NCI-H1694 treated with DMSO at 0.1 percent for 48 hours (cell line): ENCODE measurements around the gene PRICKLE4.
"Not testable (repeated sequence)": the region's sequence is repeated elsewhere in the genome, so short reads cannot be mapped to it uniquely, and the experiment has no call there.

ENCODE experiments used
- DNase-seq: peaks from one replicate; lab custom pipeline; 2025; lab: John Stamatoyannopoulos, UW

Gene PRICKLE4

DNA sequence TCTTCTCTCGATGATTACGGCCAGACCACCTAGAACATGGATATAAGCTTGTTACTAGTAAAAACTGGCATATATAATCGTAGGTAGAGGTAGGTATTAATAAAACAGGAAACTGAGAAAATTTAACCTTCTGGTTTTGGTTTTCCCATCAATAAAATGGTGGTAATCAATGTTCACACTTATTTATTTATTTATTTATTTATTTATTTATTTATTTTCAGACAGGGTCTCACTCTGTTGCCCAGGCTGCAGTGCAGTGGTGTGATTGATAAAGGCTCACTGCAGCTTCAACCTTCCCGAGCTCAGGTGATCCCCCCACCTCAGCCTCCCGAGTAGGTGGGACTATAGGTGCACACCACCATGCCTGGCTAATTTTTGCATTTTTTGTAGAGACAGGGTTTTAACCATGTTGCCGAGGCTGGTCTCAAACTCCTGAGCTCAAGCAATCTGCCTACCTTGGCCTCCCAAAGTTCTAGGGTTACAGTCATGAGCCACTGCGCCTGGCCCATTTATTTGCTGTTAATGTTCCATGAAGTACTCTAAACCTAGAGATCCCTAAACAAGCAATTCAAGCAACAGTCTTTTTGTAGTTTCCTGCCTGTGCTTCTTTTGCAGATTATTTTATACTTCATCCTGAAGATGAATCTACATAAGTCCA is 18.4 kb downstream of the PRICKLE4 start:
- no peak for DNase-seq

DNA sequence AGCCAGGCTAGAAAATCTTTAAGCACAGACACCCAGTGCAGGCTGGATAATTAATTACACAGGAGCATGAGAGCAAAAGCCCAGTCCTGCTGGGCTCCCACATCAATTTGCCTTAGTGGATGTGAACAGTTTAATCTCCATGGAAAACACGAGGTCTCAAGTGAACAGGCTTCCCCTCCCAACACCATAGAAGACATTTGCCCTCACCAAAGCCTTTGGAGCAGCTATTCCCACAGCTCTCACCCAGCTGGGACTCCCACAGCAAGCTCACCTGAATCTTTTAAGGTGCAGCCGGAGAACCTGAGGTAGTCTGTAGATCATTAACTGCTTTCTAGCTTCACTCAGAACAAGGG is 19.0 kb downstream of the PRICKLE4 start:
- no peak for DNase-seq

- DNase-seq: peak; percentile 12
Measured at GRCh38 chr6:41801380-41801779, 20.8 kb downstream of the PRICKLE4 start.

DNA sequence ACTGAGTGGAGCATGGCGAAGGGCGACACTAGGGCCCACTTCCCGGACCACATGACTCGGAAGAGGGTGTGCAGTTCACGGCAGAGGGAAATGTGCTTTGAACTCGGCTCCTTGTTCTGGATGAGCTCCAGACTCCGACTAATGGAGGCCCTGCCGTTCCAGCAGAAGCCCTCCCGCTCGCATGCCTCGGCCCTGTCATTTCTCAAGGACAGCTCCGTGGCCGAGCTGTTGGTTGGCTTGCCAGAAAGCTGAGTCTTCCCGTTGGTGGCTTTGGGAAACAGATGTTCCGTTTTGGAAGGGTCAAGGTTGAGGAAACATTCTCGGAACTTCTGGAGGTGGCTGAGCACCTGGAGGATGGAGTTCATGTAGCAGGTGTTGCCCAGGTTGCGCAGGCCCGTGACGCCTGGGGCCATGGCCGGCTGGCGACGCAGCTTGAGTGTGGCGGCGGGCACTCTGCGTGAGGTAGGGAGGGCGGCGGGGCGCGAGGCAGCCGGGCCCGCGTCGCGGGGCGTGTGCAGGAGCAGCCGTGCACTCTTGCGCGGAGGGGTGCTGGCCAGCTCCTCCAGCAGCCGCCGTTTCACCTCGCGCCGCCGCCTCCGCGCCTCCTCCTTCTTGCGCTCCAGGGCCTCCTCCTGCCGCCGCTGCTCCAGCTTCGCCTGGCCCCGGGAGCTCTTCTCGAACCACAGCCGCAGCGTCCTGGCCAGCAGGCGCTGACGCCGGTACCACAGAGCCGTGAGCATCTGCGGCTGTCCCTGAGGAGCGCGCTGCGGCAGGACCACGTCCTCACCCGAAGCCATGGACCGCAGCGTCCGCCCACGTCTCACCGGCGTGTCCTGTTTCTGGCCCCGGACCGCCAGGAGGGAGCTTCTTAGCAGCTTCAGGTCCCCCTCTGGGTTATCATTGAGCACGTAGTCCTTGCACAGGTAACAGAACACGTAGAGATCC is 25.5 kb downstream of the PRICKLE4 start:
- DNase-seq: no peak

DNA sequence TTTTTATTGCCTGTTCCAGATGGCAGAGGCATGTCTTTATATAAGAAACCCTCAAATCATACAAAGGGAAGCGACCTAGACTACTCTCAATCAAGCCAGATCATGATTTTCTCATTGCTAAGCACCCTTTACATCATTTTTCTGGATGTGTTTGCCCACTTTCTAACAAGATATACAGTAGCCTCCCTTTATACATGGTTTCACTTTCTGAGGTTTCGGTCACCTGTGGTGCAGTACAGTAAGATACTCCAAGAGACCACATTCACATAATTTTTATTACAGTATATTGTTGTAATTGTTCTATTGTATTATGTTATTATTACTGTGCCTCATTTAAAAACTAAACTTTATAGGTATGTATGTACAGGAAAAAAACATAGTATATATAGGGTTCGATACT is 30.5 kb downstream of the PRICKLE4 start:
- DNase-seq: no peak

DNA sequence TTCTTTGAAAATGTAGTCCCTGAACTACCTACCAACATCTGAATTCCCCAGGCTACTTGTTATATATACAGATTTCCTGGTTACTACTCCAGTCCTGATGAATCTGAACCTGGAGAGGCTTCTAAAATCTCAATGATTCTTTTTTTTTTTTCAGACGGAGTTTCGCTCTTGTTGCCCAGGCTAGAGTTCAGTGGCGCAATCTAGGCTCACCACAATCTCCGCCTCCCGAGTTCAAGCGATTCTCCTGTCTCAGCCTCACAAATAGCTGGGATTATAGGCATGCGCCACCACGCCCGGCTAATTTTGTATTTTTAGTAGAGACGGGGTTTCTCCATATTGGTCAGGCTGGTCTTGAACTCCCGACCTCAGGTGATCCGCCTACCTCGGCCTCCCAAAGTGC is 31.4 kb downstream of the PRICKLE4 start:
- not testable (repeated sequence) for DNase-seq

DNA sequence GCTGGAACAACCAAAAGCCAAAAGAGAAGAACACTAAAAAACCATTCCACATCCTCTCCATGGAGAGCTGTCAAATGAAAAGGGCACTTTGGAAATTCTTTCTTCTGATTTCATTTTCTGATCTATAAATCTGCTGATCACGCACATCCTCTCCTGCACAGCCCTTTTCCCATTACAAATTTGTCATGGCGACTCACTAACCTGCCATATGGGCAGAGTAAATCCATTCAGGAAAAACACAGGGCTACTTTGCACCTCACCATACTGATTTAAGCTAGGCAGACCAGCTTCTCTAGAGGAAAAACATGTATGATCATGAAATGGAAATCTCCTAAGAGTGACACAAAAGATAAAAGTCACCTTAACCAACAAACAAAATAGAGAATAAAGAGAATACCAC is 32.9 kb downstream of the PRICKLE4 start:
- no peak for DNase-seq

- DNase-seq: no peak
Measured at GRCh38 chr6:41813956-41814355, 33.4 kb downstream of the PRICKLE4 start.

DNA sequence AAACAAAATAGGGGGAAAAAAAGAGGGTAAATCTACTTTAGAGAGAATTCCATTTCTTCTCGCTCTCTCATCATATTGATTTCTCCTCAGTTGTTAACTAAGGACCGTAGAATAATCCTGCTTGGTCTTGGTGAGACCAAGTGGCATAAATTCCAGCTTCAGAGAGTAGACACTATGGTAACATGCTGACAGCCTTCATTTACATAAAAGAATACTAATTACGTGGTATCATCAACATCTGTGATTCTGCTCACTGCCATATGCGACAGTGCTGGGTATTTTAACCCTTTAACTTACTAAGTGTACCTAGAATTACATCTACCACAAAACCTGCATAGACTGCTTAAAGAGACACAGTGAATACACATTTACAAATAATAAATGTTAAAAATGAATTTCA is 34.0 kb downstream of the PRICKLE4 start:
- DNase-seq: peak; percentile 47

- no peak for DNase-seq
Measured at GRCh38 chr6:41815587-41815986, 35.0 kb downstream of the PRICKLE4 start.

GRCh38 chr6:41818271-41819054 is 37.9 kb downstream of the PRICKLE4 start:
- no peak for DNase-seq

- no peak for DNase-seq
Measured at GRCh38 chr6:41821266-41821665, 40.7 kb downstream of the PRICKLE4 start.

- DNase-seq: no peak
Measured at GRCh38 chr6:41822021-41822420, 41.4 kb downstream of the PRICKLE4 start.

- DNase-seq: no peak
Measured at GRCh38 chr6:41823178-41823577, 42.6 kb downstream of the PRICKLE4 start.

- no peak for DNase-seq
Measured at GRCh38 chr6:41824571-41825569, 44.3 kb downstream of the PRICKLE4 start.

GRCh38 chr6:41826343-41827022 is 45.9 kb downstream of the PRICKLE4 start:
- no peak for DNase-seq

- DNase-seq: no peak
Measured at GRCh38 chr6:41832263-41832662, 51.7 kb downstream of the PRICKLE4 start.

GRCh38 chr6:41836022-41836659 is 55.6 kb downstream of the PRICKLE4 start:
- no peak for DNase-seq

DNA sequence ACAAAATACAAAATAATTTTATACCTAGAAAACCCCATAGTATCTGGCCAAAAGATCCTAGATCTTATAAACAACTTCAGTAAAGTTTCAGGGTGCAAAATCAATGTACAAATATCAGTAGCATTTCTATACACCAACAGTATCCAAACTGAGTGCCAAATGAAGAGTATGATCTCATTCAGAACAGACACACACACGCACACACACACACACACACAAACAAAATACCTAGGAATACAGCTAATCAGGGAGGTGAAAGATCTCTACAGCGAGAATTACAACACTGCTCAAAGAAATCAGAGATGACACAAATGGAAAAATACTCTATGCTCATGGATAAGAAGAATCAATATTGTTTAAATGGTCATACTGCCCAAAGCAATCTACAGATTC is 56.1 kb downstream of the PRICKLE4 start:
- DNase-seq: no peak
